IMR-90 (cell line): ENCODE results near the gene TMEM204. TPM values are rescaled to one million over a fixed set of nuclear protein-coding genes. Genes with fewer than 3 reads are reported as not detected.

Experiments
- ATAC-seq: fragments of 200-7000 bp; cut with Tn5 transposase; 2 replicates; pipeline ENCODE4 v1.9.1; 2020; ENCODE audit warnings: low read depth, mild to moderate bottlenecking, moderate library complexity
- BruUV-seq: library from RNA; stranded (reverse); fragments of 400-500 nt; replicated peaks from 2 replicates; lab custom pipeline; 2021; lab: Mats Ljungman, UMichigan
- CTCF ChIA-PET: fragments of 300-600 bp; formaldehyde crosslinking; extraction: SDS; loops from one replicate; lab custom pipeline; 2021; ENCODE audit warnings: antibody characterized with exemption; lab: Yijun Ruan, JAX
- POLR2A ChIA-PET: fragments of 300-600 bp; sonication (Branson Sonifier 250); formaldehyde crosslinking; loops from one replicate; lab custom pipeline; 2022; ENCODE audit warnings: antibody characterized with exemption; ENCODE audit not compliant: unreplicated experiment; lab: Charles Lee
- DNase-seq: peaks from one replicate; pipeline ENCODE4 v3.0.0; 2013
- H2AFZ ChIP-seq: replicated peaks from 2 replicates; pipeline ENCODE3; 2013; ENCODE audit warnings: low read length, mild to moderate bottlenecking; ENCODE audit not compliant: poor library complexity
- H2AK5ac ChIP-seq: 2 replicates; pipeline ENCODE4 v1.6.1; 2013; ENCODE audit warnings: low read depth, low read length, inconsistent platforms
- H2AK9ac ChIP-seq: replicated peaks from 2 replicates; pipeline ENCODE3; 2013; ENCODE audit warnings: mild to moderate bottlenecking, low read depth, low read length, moderate library complexity; ENCODE audit not compliant: poor library complexity
- H2BK120ac ChIP-seq: 2 replicates; pipeline ENCODE4 v1.6.1; 2013; ENCODE audit warnings: low read depth, low read length, inconsistent platforms
- H2BK15ac ChIP-seq: 3 replicates; pipeline ENCODE4 v1.6.1; 2013; ENCODE audit warnings: low read depth, low read length, inconsistent platforms
- H2BK20ac ChIP-seq: 2 replicates; pipeline ENCODE4 v1.6.1; 2013; ENCODE audit warnings: low read depth, mild to moderate bottlenecking, inconsistent platforms, low read length, moderate library complexity
- H2BK5ac ChIP-seq: 2 replicates; pipeline ENCODE4 v1.6.1; 2013; ENCODE audit warnings: mild to moderate bottlenecking, low read depth, low read length, inconsistent platforms; ENCODE audit not compliant: poor library complexity, severe bottlenecking
- H3K14ac ChIP-seq: replicated peaks from 2 replicates; pipeline ENCODE4 v1.6.1; 2013; ENCODE audit warnings: low read depth, low read length, inconsistent platforms
- H3K18ac ChIP-seq: 2 replicates; pipeline ENCODE4 v1.6.1; 2013; ENCODE audit warnings: low read depth, low read length, control low read depth
- H3K23ac ChIP-seq: 2 replicates; pipeline ENCODE4 v1.6.1; 2013; ENCODE audit warnings: low read depth, low read length, inconsistent platforms
- H3K27ac ChIP-seq: 2 replicates; pipeline ENCODE4 v1.5.1; 2013; ENCODE audit warnings: mild to moderate bottlenecking, control low read depth, low read length; ENCODE audit not compliant: insufficient read depth
- H3K27me3 ChIP-seq: 2 replicates; pipeline ENCODE4 v1.6.1; 2013; ENCODE audit warnings: low read length; ENCODE audit not compliant: control insufficient read depth, insufficient read depth
- H3K36me3 ChIP-seq: 2 replicates; pipeline ENCODE4 v1.6.1; 2013; ENCODE audit warnings: low read length, mixed read lengths; ENCODE audit not compliant: control insufficient read depth, insufficient read depth
- H3K4ac ChIP-seq: 2 replicates; pipeline ENCODE4 v1.6.1; 2013; ENCODE audit warnings: low read depth, low read length, inconsistent platforms
- H3K4me1 ChIP-seq: 2 replicates; pipeline ENCODE4 v1.6.1; 2013; ENCODE audit warnings: low read length, mixed read lengths; ENCODE audit not compliant: control insufficient read depth, insufficient read depth
- H3K4me2 ChIP-seq: 2 replicates; pipeline ENCODE4 v1.6.1; 2013; ENCODE audit warnings: low read depth, mild to moderate bottlenecking, control low read depth, low read length, moderate library complexity
- H3K4me3 ChIP-seq: 2 replicates; pipeline ENCODE4 v1.5.1; 2013; ENCODE audit warnings: low read depth, mild to moderate bottlenecking, control low read depth, low read length, moderate library complexity; ENCODE audit not compliant: insufficient read depth
- H3K56ac ChIP-seq: 2 replicates; pipeline ENCODE4 v1.6.1; 2013; ENCODE audit warnings: low read length, inconsistent platforms; ENCODE audit not compliant: insufficient read depth; ENCODE audit errors: extremely low read depth
- H3K79me1 ChIP-seq, 2 experiments: 2 replicates each; pipeline ENCODE4 v1.6.1; 2013; ENCODE audit warnings: low read length in 2 of 2, inconsistent platforms in 1 of 2, low read depth in 1 of 2
- H3K9ac ChIP-seq: 2 replicates; pipeline ENCODE4 v1.6.1; 2013; ENCODE audit warnings: low read depth, low read length, control low read depth
- H3K9me1 ChIP-seq: 2 replicates; pipeline ENCODE4 v1.6.1; 2013; ENCODE audit warnings: low read length, inconsistent platforms; ENCODE audit not compliant: insufficient read depth
- H3K9me3 ChIP-seq: 2 replicates; pipeline ENCODE4 v1.6.1; 2013; ENCODE audit warnings: low read length; ENCODE audit not compliant: control insufficient read depth, insufficient read depth
- H4K20me1 ChIP-seq: 2 replicates; pipeline ENCODE4 v1.6.1; 2013; ENCODE audit warnings: low read length, inconsistent platforms; ENCODE audit not compliant: insufficient read depth
- H4K5ac ChIP-seq: 2 replicates; pipeline ENCODE4 v1.6.1; 2013; ENCODE audit warnings: mild to moderate bottlenecking, low read depth, low read length, control low read depth
- H4K8ac ChIP-seq, 2 experiments: 2 replicates each; pipeline ENCODE4 v1.6.1; 2013; ENCODE audit warnings: low read depth in 2 of 2, low read length in 2 of 2, control low read depth in 1 of 2, inconsistent platforms in 1 of 2
- H4K91ac ChIP-seq: 2 replicates; pipeline ENCODE4 v1.6.1; 2013; ENCODE audit warnings: low read depth, low read length, inconsistent platforms; ENCODE audit not compliant: insufficient read depth
- CEBPB ChIP-seq: IDR thresholded peaks from 2 replicates; pipeline ENCODE4 v1.6.1; 2012; ENCODE audit warnings: low read depth, low read length, improper control_type of control experiment
- CHD1 ChIP-seq: IDR thresholded peaks from 2 replicates; pipeline ENCODE4 v1.6.1; 2012; ENCODE audit warnings: low read depth, low read length, improper control_type of control experiment
- MAFK ChIP-seq: IDR thresholded peaks from 2 replicates; pipeline ENCODE4 v1.6.1; 2012; ENCODE audit warnings: low read depth, low read length, improper control_type of control experiment
- NFE2L2 ChIP-seq: fragments of 150-350 bp; IDR thresholded peaks from 2 replicates; pipeline ENCODE4 v1.6.1; 2016; ENCODE audit warnings: low read depth, mild to moderate bottlenecking, low read length
- RAD21 ChIP-seq: IDR thresholded peaks from 2 replicates; pipeline ENCODE4 v1.6.1; 2012; ENCODE audit warnings: low read length, improper control_type of control experiment
- WGBS, 2 experiments: methylation state at CpG; one replicate each; pipeline versions ENCODE4 v1.1.5 to v1.1.7; 2013; ENCODE audit warnings: missing lambda C conversion rate in 2 of 2; ENCODE audit not compliant: insufficient read length in 1 of 2; ENCODE audit errors: extremely low coverage in 2 of 2; 5-methylcytosine and 5-hydroxymethylcytosine counted together
- dilution Hi-C: fragments of 300-500 bp; cut with HindIII; formaldehyde crosslinking; loops from one replicate; pipeline ENCODE4 v1.14.3; 2018; ENCODE audit warnings: low sequenced_read_pairs; ENCODE audit not compliant: unreplicated experiment
- in situ Hi-C: fragments of 300-500 bp; cut with MboI; formaldehyde crosslinking; loops from 3 replicates; pipeline ENCODE4 v1.14.3; 2019; ENCODE audit warnings: low sequenced_read_pairs, inconsistent platforms, mixed read lengths
- intact Hi-C: fragments of 100-400 bp; cut with micrococcal nuclease; formaldehyde crosslinking; loops from 2 replicates; pipeline ENCODE4 v1.10.0; 2022
- polyA plus RNA-seq, 3 experiments: library from polyadenylated mRNA; depleted of rRNA; stranded (reverse); fragments of >200 nt; gene quantifications; 2 replicates each; pipeline ENCODE4 v1.2.3, GENCODE V29; 2012; ENCODE audit warnings: low replicate concordance in 1 of 3
- total RNA-seq: library from RNA; depleted of rRNA; stranded (reverse); fragments of >200 nt; gene quantifications from 2 replicates; pipeline ENCODE4 v1.2.3, GENCODE V29; 2012
- TF ChIP-seq, protein P1 (sequence below): conservative IDR thresholded peaks from 2 replicates; pipeline ENCODE4 v1.5.1; 2012; ENCODE audit warnings: mild to moderate bottlenecking, low read depth, low read length, improper control_type of control experiment

Gene TMEM204
- total and polyA plus RNA-seq, 2 of the 4 experiments (the other 2 are of a cell fraction), result 7.0 to 12.3 TPM

DNA sequence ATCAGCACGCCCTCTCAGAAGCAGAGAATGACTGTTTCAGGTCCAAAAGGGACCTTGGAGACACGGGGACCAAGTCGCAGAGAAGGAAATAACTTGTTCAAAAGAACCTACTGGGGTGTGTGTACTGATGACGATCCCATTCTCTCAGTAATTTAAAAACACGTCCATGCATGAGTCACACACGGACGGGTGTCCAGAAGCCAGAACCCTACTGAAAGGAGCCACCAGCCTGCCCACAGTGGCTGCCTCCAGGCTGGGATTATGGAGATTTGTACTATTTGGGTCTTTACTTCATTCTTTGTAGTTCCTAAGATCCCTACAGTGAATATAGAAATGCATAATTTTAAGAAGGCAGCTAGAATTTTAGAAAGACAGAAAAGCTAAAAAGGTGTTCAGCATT is 27.8 kb downstream of the TMEM204 start:
- no peak for DNase-seq
- POLR2A ChIA-PET, result no interaction called here
- H3K36me3 ChIP-seq, result peaks cover 52% of the 10 kb centered on the region

More for the DNA sequence above, 27.8 kb downstream of the TMEM204 start:
- Histone ChIP-seq H3K79me1 (no peaks in the 10 kb centered on the region), H3K14ac (no peak overlapping the region), H3K4ac (no peak overlapping the region), H3K4me1 (no peaks in the 10 kb centered on the region), H3K27ac (no peak overlapping the region), H3K56ac (no peak overlapping the region), H3K9ac (no peak overlapping the region), H4K8ac (no peak overlapping the region), H2BK5ac (no peak overlapping the region), H2AFZ (no peak overlapping the region), H3K18ac (no peak overlapping the region), H2BK20ac (no peak overlapping the region), H2BK15ac (no peak overlapping the region), H3K4me2 (no peak overlapping the region), H4K5ac (no peak overlapping the region), H4K20me1 (no peaks in the 10 kb centered on the region), H3K4me3 (no peak overlapping the region), H3K23ac (no peak overlapping the region), H2AK9ac (no peak overlapping the region), H2AK5ac (no peak overlapping the region), H3K27me3 (no peaks in the 10 kb centered on the region), H4K91ac (no peak overlapping the region), H3K9me1 (no peaks in the 10 kb centered on the region), H2BK120ac (no peak overlapping the region), H3K9me3 (no peaks in the 10 kb centered on the region)
- CTCF ChIA-PET, result no interaction called here
- ATAC-seq, result no peak
- 87% methylated on average over 4 of the region's 7 CpGs; no CpG with 5 or more reads in 1 of the 2 experiments for WGBS, 2 experiments
- in situ Hi-C loops, result no loop called here
- dilution Hi-C loops, result no loop called here
- intact Hi-C loops, result no loop called here
- TF ChIP-seq CHD1 (no peak), MAFK (no peak), CEBPB (no peak), RAD21 (no peak), NFE2L2 (no peak)
- TF ChIP-seq, protein P1, sequence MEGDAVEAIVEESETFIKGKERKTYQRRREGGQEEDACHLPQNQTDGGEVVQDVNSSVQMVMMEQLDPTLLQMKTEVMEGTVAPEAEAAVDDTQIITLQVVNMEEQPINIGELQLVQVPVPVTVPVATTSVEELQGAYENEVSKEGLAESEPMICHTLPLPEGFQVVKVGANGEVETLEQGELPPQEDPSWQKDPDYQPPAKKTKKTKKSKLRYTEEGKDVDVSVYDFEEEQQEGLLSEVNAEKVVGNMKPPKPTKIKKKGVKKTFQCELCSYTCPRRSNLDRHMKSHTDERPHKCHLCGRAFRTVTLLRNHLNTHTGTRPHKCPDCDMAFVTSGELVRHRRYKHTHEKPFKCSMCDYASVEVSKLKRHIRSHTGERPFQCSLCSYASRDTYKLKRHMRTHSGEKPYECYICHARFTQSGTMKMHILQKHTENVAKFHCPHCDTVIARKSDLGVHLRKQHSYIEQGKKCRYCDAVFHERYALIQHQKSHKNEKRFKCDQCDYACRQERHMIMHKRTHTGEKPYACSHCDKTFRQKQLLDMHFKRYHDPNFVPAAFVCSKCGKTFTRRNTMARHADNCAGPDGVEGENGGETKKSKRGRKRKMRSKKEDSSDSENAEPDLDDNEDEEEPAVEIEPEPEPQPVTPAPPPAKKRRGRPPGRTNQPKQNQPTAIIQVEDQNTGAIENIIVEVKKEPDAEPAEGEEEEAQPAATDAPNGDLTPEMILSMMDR, result no peak
- BruUV-seq, result no TSS peak
